KMS-11 (cell line): ENCODE results near the gene RAB44.

Experiments used
- H2AFZ ChIP-seq: fragments of 200-600 bp; sonication (generic); 2 replicates; pipeline ENCODE4 v1.6.1; 2016; ENCODE audit warnings: antibody characterized with exemption, mixed run types, low read depth
- H3K27ac ChIP-seq: fragments of 200-600 bp; sonication (generic); 2 replicates; pipeline ENCODE4 v1.6.1; 2016; ENCODE audit warnings: mild to moderate bottlenecking, mixed run types
- H3K27me3 ChIP-seq: fragments of 200-600 bp; sonication (generic); 2 replicates; pipeline ENCODE4 v1.6.1; 2017; ENCODE audit warnings: mild to moderate bottlenecking, low read depth, mixed run types, moderate library complexity; ENCODE audit not compliant: insufficient read depth
- H3K36me3 ChIP-seq: fragments of 200-600 bp; sonication (generic); 2 replicates; pipeline ENCODE4 v1.6.1; 2017; ENCODE audit warnings: mild to moderate bottlenecking, mixed run types; ENCODE audit not compliant: insufficient read depth
- H3K4me1 ChIP-seq: fragments of 200-600 bp; sonication (generic); 2 replicates; pipeline ENCODE4 v1.6.1; 2016; ENCODE audit warnings: mild to moderate bottlenecking, low read depth, mixed run types; ENCODE audit not compliant: poor library complexity, severe bottlenecking
- H3K4me2 ChIP-seq: fragments of 200-600 bp; sonication (generic); 2 replicates; pipeline ENCODE4 v1.7.0; 2016; ENCODE audit warnings: mild to moderate bottlenecking, mixed run types
- H3K4me3 ChIP-seq: fragments of 200-600 bp; sonication (generic); IDR thresholded peaks from 2 replicates; pipeline ENCODE4 v1.6.1; 2017; ENCODE audit warnings: low read depth, low read length, mixed read lengths; ENCODE audit not compliant: insufficient read depth
- H3K79me2 ChIP-seq: fragments of 200-600 bp; sonication (generic); 2 replicates; pipeline ENCODE4 v1.6.1; 2016; ENCODE audit warnings: low read depth, mixed run types; ENCODE audit not compliant: insufficient read depth
- H3K9ac ChIP-seq: fragments of 200-600 bp; sonication (generic); 2 replicates; pipeline ENCODE4 v1.6.1; 2016; ENCODE audit warnings: mild to moderate bottlenecking, mixed run types
- H4K20me1 ChIP-seq: fragments of 200-600 bp; sonication (generic); 2 replicates; pipeline ENCODE4 v1.6.1; 2016; ENCODE audit warnings: mild to moderate bottlenecking, mixed run types; ENCODE audit not compliant: insufficient read depth
- CTCF ChIP-seq: fragments of 200-600 bp; sonication (generic); conservative IDR thresholded peaks from 2 replicates; pipeline ENCODE4 v1.6.1; 2017; ENCODE audit warnings: low read depth, mild to moderate bottlenecking, antibody characterized with exemption, low read length, moderate library complexity, mixed read lengths

Gene RAB44

GRCh38 chr6:36662827-36663256 is 34.8 kb upstream of the RAB44 start:
- Histone ChIP-seq H2AFZ (no peak overlapping the region), H3K4me3 (no peak overlapping the region), H3K36me3 (no peaks in the 10 kb centered on the region), H3K27ac (no peak overlapping the region), H3K79me2 (no peaks in the 10 kb centered on the region), H3K4me2 (no peak overlapping the region), H3K4me1 (peaks cover 8% of the 10 kb centered on the region), H3K9ac (no peak overlapping the region), H4K20me1 (no peaks in the 10 kb centered on the region), H3K27me3 (no peaks in the 10 kb centered on the region)
- TF ChIP-seq CTCF = no peak

- TF ChIP-seq CTCF = no peak
- H3K4me1 ChIP-seq = peaks cover 8% of the 10 kb centered on the region
- H3K36me3 ChIP-seq = no peaks in the 10 kb centered on the region
- H3K9ac ChIP-seq = no peak overlapping the region
- H4K20me1 ChIP-seq = no peaks in the 10 kb centered on the region
- no peak overlapping the region for H2AFZ ChIP-seq
- H3K4me3 ChIP-seq = no peak overlapping the region
- no peak overlapping the region for H3K4me2 ChIP-seq
- H3K27me3 ChIP-seq = no peaks in the 10 kb centered on the region
- no peak overlapping the region for H3K27ac ChIP-seq
- no peaks in the 10 kb centered on the region for H3K79me2 ChIP-seq
Observed at GRCh38 chr6:36663504-36664446, 33.9 kb upstream of the RAB44 start.

GRCh38 chr6:36665180-36665579 is 32.4 kb upstream of the RAB44 start:
- Histone ChIP-seq H3K4me3 (no peak overlapping the region), H3K79me2 (no peaks in the 10 kb centered on the region), H3K9ac (no peak overlapping the region), H3K27ac (no peak overlapping the region), H3K27me3 (no peaks in the 10 kb centered on the region), H4K20me1 (no peaks in the 10 kb centered on the region), H3K4me1 (peaks cover 8% of the 10 kb centered on the region), H2AFZ (no peak overlapping the region), H3K4me2 (no peak overlapping the region), H3K36me3 (no peaks in the 10 kb centered on the region)
- no peak for TF ChIP-seq CTCF

GRCh38 chr6:36666287-36666686 is 31.3 kb upstream of the RAB44 start:
- Histone ChIP-seq H3K36me3 (no peaks in the 10 kb centered on the region), H3K4me3 (no peak overlapping the region), H3K27me3 (no peaks in the 10 kb centered on the region), H4K20me1 (no peaks in the 10 kb centered on the region), H2AFZ (no peak overlapping the region), H3K4me1 (peaks cover 8% of the 10 kb centered on the region), H3K9ac (no peak overlapping the region), H3K79me2 (no peaks in the 10 kb centered on the region), H3K27ac (no peak overlapping the region), H3K4me2 (no peak overlapping the region)
- TF ChIP-seq CTCF = no peak
